ENCODE results near the gene QPCT. TPM values are rescaled to one million over a fixed set of nuclear protein-coding genes. Genes with fewer than 3 reads are reported as not detected.
"Not testable (repeated sequence)": the region's sequence is repeated elsewhere in the genome, so short reads cannot be mapped to it uniquely, and the experiment has no call there.

QPCT gene
- total RNA-seq, 1 donor: 8.3 TPM

DNA sequence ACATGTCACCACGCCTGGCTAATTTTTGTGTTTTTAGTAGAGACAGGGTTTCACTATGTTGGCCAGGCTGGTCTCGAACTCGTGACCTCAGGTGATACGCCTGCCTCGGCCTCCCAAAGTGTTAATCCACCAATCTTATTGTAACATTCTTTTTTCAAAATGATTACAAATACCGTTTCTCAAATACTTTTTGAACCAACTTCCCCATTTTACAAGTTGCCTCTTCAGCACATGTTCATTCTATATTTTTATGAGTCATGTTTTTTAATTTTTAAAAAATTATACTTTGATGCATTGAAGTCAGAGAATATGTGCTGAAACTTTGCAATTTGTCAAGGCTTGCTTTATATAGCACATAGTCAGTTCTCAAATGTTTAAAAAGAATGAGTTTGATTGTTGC is 58.2 kb downstream of the QPCT start:
- no peak for DNase-seq (ENCODE audit: low read depth)
- TF ChIP-seq, protein P1, sequence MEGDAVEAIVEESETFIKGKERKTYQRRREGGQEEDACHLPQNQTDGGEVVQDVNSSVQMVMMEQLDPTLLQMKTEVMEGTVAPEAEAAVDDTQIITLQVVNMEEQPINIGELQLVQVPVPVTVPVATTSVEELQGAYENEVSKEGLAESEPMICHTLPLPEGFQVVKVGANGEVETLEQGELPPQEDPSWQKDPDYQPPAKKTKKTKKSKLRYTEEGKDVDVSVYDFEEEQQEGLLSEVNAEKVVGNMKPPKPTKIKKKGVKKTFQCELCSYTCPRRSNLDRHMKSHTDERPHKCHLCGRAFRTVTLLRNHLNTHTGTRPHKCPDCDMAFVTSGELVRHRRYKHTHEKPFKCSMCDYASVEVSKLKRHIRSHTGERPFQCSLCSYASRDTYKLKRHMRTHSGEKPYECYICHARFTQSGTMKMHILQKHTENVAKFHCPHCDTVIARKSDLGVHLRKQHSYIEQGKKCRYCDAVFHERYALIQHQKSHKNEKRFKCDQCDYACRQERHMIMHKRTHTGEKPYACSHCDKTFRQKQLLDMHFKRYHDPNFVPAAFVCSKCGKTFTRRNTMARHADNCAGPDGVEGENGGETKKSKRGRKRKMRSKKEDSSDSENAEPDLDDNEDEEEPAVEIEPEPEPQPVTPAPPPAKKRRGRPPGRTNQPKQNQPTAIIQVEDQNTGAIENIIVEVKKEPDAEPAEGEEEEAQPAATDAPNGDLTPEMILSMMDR (IDR thresholded peaks at IDR 0.05; ENCODE audit: insufficient read depth, low read length): no peak

DNA sequence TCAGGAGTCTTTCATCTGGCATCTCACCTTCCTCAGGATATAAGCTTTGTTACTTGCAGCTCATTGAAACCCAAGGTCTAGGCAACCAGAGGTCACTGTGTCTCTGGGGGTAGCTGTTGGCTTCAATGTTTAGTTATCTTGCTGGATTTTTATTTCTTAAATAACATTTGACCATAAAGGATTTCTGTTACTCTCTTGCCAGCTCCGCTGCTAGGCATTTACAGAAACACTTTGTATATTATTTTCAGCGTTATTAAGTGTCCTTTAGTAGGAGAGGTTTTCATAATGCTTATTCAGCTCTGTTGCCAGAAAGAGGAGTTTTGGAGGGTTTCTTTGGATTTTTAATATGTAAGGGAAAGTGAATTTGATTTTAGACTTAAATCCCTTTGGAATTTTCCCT is 61.4 kb downstream of the QPCT start:
- TF ChIP-seq, protein P1 (IDR thresholded peaks at IDR 0.05; ENCODE audit: insufficient read depth, low read length): no peak
- DNase-seq (ENCODE audit: low read depth): no peak
- no peak overlapping the region for H3K4me3 ChIP-seq (ENCODE audit: low read depth, low read length)

More for the DNA sequence above, 58.2 kb downstream of the QPCT start:
- no peak overlapping the region for H3K4me3 ChIP-seq (ENCODE audit: low read depth, low read length)

GRCh38 chr2:37412231-37412630 is 67.8 kb downstream of the QPCT start:
- TF ChIP-seq, protein P1 (IDR thresholded peaks at IDR 0.05; ENCODE audit: insufficient read depth, low read length): no peak
- no peak overlapping the region for H3K4me3 ChIP-seq (ENCODE audit: low read depth, low read length)
- no peak for DNase-seq (ENCODE audit: low read depth)

GRCh38 chr2:37413911-37414469 is 69.6 kb downstream of the QPCT start:
- not testable (repeated sequence) for H3K4me3 ChIP-seq (ENCODE audit: low read depth, low read length); DNase-seq (ENCODE audit: low read depth)

DNA sequence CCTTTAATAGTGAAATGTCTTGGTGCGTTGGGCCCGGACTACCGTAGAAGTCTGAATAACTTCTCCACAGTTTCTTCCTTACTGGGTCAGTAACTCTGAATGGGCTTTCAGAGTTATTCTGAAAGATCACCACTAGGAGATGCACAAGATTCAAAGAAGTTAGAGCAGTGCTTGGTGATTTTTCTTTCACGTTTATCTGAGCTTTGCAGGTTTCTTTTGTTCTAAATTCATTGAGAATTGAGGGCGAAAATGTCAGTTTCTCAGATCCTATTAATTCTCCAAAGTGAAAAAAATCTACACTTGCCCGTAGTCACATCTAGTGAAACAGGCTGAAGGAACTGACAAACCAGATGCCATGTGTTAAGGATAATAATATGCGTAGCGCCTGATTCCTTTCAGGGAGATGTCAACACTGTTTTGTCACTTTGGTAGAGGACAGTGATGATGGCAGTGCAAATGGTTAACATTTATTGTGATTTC is 70.1 kb downstream of the QPCT start:
- DNase-seq (ENCODE audit: low read depth): peak; percentile 88
- H3K4me3 ChIP-seq (ENCODE audit: low read depth, low read length): no peak overlapping the region
- TF ChIP-seq, protein P1 (IDR thresholded peaks at IDR 0.05; ENCODE audit: insufficient read depth, low read length): peak; percentile 87

GRCh38 chr2:37415128-37415820 is 70.8 kb downstream of the QPCT start:
- peak; percentile 52 for DNase-seq (ENCODE audit: low read depth)
- no peak overlapping the region for H3K4me3 ChIP-seq (ENCODE audit: low read depth, low read length)
- TF ChIP-seq, protein P1 (IDR thresholded peaks at IDR 0.05; ENCODE audit: insufficient read depth, low read length): peak; percentile 27

DNA sequence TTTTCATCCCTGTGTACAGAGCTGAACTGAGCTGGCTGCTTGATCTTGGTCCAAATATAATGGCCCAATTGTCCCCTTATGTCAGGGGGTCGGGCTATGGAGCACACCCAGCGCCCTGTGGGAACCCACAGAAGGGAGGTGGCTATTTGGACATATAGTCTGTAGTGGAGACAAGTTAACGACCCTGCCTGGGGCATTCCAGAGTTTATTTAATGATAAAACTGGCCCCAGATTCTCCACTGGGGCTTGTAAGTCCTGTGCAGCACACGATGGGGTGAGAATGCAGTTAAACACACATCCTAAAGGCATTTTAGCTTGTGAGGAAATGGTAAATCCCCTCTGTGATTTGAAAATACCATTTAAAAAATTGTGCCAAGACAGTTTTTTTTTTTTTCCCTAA is 72.9 kb downstream of the QPCT start:
- DNase-seq (ENCODE audit: low read depth): peak; percentile 78
- TF ChIP-seq, protein P1 (IDR thresholded peaks at IDR 0.05; ENCODE audit: insufficient read depth, low read length): peak; percentile 18
- H3K4me3 ChIP-seq (ENCODE audit: low read depth, low read length): no peak overlapping the region

All from fibroblast of the aortic adventitia (primary cell).